ENCODE results near the gene OMA1. TPM values are rescaled to one million over a fixed set of nuclear protein-coding genes. Genes with fewer than 3 reads are reported as not detected.
A peak's percentile ranks its signal among the peaks of the same experiment; 100 is the strongest.

The OMA1 gene
- total RNA-seq, 1 donor from 2014 or later, result 9.2 TPM

- Mint-ChIP-seq H3K27ac (ENCODE audit: unreplicated experiment) (no peak overlapping the region), H3K4me3 (ENCODE audit: unreplicated experiment) (peak overlapping the region; percentile 57), H3K9me3 (ENCODE audit: unreplicated experiment) (no peaks in the 10 kb centered on the region), H3K27me3 (ENCODE audit: unreplicated experiment) (peaks cover 50% of the 10 kb centered on the region), H3K36me3 (ENCODE audit: unreplicated experiment) (no peaks in the 10 kb centered on the region), H3K4me1 (ENCODE audit: unreplicated experiment) (no peaks in the 10 kb centered on the region)
- no peak for DNase-seq (ENCODE audit: extremely low spot score, unreplicated experiment)
- no peak for TF ChIP-seq CTCF (IDR thresholded peaks at IDR 0.05)
Measured at GRCh38 chr1:58577654-58578030, 31.1 kb upstream of the OMA1 start.

- Mint-ChIP-seq H3K27me3 (ENCODE audit: unreplicated experiment) (peaks cover 56% of the 10 kb centered on the region), H3K27ac (ENCODE audit: unreplicated experiment) (no peak within 1 kb of the TSS), H3K4me1 (ENCODE audit: unreplicated experiment) (no peaks in the 10 kb centered on the region), H3K4me3 (ENCODE audit: unreplicated experiment) (peak within 1 kb of the TSS; percentile 57), H3K9me3 (ENCODE audit: unreplicated experiment) (no peaks in the 10 kb centered on the region), H3K36me3 (ENCODE audit: unreplicated experiment) (no peaks in the 10 kb centered on the region)
- no peak for DNase-seq (ENCODE audit: extremely low spot score, unreplicated experiment)
- TF ChIP-seq CTCF (IDR thresholded peaks at IDR 0.05), result no peak
Measured at GRCh38 chr1:58576727-58577653, 30.5 kb upstream of the OMA1 start, which contains the start of gene TACSTD2. Gene TACSTD2 (minus strand): TSS chr1:58577252. CDS start chr1:58577156, 96 bp downstream.

GRCh38 chr1:58576325-58576726, 29.8 kb upstream of the OMA1 start:
- no peaks in the 10 kb centered on the region for H3K4me1 Mint-ChIP-seq (ENCODE audit: unreplicated experiment)
- peaks cover 62% of the 10 kb centered on the region for H3K27me3 Mint-ChIP-seq (ENCODE audit: unreplicated experiment)
- peak overlapping the region; percentile 22 for H3K4me3 Mint-ChIP-seq (ENCODE audit: unreplicated experiment)
- no peaks in the 10 kb centered on the region for H3K9me3 Mint-ChIP-seq (ENCODE audit: unreplicated experiment)
- DNase-seq (ENCODE audit: extremely low spot score, unreplicated experiment), result no peak
- TF ChIP-seq CTCF (IDR thresholded peaks at IDR 0.05), result no peak
- H3K27ac Mint-ChIP-seq (ENCODE audit: unreplicated experiment), result no peak overlapping the region
- H3K36me3 Mint-ChIP-seq (ENCODE audit: unreplicated experiment), result no peaks in the 10 kb centered on the region

GRCh38 chr1:58575551-58576324, 29.2 kb upstream of the OMA1 start:
- Mint-ChIP-seq H3K27ac (ENCODE audit: unreplicated experiment) (no peak overlapping the region), H3K4me1 (ENCODE audit: unreplicated experiment) (no peaks in the 10 kb centered on the region), H3K9me3 (ENCODE audit: unreplicated experiment) (no peaks in the 10 kb centered on the region), H3K4me3 (ENCODE audit: unreplicated experiment) (no peak overlapping the region), H3K27me3 (ENCODE audit: unreplicated experiment) (peaks cover 67% of the 10 kb centered on the region), H3K36me3 (ENCODE audit: unreplicated experiment) (no peaks in the 10 kb centered on the region)
- no peak for TF ChIP-seq CTCF (IDR thresholded peaks at IDR 0.05)
- no peak for DNase-seq (ENCODE audit: extremely low spot score, unreplicated experiment)

GRCh38 chr1:58574816-58575215, 28.3 kb upstream of the OMA1 start:
- TF ChIP-seq CTCF (IDR thresholded peaks at IDR 0.05), result no peak
- DNase-seq (ENCODE audit: extremely low spot score, unreplicated experiment), result no peak
- no peaks in the 10 kb centered on the region for H3K9me3 Mint-ChIP-seq (ENCODE audit: unreplicated experiment)
- peaks cover 76% of the 10 kb centered on the region for H3K27me3 Mint-ChIP-seq (ENCODE audit: unreplicated experiment)
- no peaks in the 10 kb centered on the region for H3K4me1 Mint-ChIP-seq (ENCODE audit: unreplicated experiment)
- no peak overlapping the region for H3K27ac Mint-ChIP-seq (ENCODE audit: unreplicated experiment)
- H3K4me3 Mint-ChIP-seq (ENCODE audit: unreplicated experiment), result no peak overlapping the region
- no peaks in the 10 kb centered on the region for H3K36me3 Mint-ChIP-seq (ENCODE audit: unreplicated experiment)

Measured in osteocyte (in vitro differentiated cells).